Femur (tissue), 1 donor: Measurements from ENCODE around the gene KIAA2012.

ENCODE experiments used
- DNase-seq: peaks from one replicate; pipeline ENCODE4 v3.0.0-alpha.2; 2017

Gene KIAA2012

GRCh38 chr2:202154613-202155012 is 81.6 kb downstream of the KIAA2012 start:
- no peak for DNase-seq

DNA sequence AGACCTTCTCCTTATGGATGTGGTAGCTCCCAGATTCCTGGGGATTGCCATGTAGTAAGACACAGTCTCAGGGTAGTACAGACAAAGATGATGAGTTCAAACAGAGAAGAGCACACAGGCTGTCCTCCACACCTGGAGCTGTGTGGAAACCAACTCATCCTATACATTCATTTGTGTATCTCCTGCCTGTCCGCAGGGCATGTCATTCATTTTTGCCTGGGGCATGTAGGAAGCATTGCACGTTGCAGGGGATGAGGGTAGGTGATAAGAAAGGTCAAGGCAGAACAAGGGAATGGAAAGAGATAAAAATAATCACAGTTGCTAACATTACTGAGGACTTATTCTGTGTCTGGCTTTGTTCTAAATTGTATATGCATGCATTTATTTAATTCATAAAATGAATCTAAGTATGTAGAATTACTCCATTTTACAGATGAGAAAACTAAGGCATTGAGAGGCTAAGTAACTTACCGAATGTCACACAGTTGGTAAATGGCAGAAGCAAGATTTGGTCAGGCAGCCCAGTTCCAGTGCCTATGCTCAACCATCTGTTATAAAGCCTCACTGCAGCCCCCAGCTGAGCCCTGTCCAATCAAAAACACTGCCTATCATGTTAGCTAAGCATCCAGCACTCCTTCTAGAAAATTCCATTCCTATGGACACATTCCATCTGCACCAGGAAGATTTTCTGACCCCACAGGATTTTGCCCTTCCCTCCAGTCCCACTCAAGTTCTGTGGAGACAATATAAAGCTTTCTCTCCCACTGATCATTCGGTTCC is 84.3 kb downstream of the KIAA2012 start:
- DNase-seq = no peak

- no peak for DNase-seq
Observed at GRCh38 chr2:202158796-202159195, 85.7 kb downstream of the KIAA2012 start.

- DNase-seq = no peak
Observed at GRCh38 chr2:202161151-202161835, 88.2 kb downstream of the KIAA2012 start.

DNA sequence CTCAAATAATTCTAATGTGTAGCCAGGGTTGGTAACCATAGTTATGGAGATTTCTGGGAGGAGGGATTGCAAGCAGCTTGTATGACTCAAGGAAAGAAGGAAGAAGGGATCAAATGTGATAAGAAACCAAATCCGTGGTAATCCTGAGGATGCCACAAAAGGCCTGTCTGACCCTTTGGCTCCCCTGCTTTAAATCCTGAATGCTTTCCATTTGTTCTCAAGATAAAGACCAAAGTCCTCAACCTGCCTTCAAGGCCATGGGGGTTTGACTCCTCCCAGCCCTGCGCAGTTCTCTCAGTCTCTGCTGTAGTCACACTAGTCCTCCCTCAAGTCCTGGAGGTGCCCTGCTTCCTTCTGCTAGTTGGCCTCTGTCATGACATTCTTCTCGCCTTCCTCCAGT is 91.4 kb downstream of the KIAA2012 start:
- DNase-seq = no peak

DNA sequence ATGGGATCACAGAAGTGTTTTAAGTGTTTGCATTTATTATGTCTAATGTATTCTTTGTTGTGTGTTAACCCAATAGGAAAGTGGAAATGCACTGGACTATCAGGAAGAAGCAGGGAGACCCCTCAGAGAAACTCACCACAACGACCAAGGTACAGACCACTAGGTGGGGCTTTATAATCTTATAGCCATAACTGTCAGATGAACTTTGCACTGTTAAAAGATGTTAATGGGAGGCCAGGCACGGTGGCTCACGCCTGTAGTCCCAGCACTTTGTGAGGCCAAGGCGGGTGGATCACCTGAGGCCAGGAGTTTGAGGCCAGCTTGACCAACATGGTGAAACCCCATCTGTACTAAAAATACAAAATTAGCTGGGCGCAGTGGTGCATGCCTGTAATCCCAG is 92.2 kb downstream of the KIAA2012 start:
- no peak for DNase-seq

DNA sequence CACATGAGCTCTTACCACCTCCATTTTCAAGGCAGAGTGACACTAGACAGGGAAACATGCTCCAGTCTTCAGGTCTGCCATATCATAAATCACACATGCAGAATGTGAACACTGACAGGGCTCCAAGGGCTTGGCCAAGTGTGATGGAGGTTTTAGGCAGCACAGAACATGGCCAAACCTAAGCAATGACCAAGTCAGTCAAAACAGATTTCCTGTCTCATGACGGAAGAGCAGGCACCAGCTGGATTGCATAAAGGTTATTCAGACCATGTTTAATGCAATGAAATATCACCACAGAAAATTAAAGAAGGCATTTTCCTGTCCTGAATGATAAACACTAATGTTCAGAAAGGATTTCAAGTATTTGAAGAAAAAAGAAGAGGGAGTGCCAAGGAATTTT is 92.9 kb downstream of the KIAA2012 start:
- DNase-seq = no peak

DNA sequence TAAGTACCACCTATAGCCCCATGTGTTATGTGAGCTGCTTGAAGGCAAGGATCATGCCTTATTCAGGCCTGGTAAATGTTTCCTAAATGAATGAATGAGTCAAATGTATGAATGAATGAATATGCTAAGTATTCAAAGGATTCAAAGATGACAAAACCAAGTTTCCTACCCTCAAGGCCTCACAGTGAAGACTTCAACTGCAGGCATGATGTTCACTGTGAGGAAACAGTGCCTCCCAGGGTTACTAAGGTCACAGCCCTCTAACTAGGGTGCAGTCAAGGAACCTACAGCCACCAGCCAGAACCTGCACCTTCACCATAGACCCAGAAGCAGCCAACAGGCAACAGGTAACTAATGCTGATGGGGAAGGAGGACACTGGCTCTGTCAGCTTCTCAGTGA is 96.1 kb downstream of the KIAA2012 start:
- no peak for DNase-seq

- no peak for DNase-seq
Observed at GRCh38 chr2:202169832-202170424, 96.9 kb downstream of the KIAA2012 start.

DNA sequence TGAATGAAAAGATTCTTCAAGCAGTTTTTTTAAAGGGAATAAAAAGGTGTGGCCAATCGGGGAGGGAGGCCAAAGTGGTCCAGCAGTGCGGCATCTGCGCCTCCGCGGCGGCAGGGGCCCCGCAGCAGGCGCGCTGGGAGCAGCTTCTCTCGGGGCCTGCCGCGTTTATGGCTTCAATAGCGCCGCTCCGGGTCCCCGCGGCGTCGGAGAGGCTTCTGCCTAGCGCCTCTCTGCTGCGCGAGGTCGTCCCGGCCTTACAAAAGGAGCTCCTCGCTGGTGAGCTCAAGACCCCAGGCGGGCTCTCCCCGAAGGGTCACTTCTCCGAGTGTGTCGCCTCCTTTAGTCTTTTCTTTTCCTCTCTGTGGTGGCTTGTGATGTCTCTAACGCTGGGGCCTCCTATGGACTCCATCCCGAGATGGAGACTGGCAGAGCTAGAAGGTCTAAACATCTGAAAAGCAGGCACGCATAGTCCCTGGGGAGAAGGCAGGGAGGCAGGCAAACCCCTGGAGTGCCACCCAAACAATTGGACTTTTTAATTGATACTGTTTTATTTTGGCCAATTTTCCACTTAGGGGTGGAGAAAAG is 98.3 kb downstream of the KIAA2012 start:
- peak; percentile 28 for DNase-seq

GRCh38 chr2:202172439-202173211 is 99.6 kb downstream of the KIAA2012 start:
- DNase-seq = no peak

GRCh38 chr2:202178346-202178958 is 105.4 kb downstream of the KIAA2012 start:
- peak; percentile 53 for DNase-seq

GRCh38 chr2:202184557-202184956 is 111.5 kb downstream of the KIAA2012 start:
- DNase-seq = no peak

- DNase-seq = no peak
Observed at GRCh38 chr2:202185156-202185555, 112.1 kb downstream of the KIAA2012 start.

DNA sequence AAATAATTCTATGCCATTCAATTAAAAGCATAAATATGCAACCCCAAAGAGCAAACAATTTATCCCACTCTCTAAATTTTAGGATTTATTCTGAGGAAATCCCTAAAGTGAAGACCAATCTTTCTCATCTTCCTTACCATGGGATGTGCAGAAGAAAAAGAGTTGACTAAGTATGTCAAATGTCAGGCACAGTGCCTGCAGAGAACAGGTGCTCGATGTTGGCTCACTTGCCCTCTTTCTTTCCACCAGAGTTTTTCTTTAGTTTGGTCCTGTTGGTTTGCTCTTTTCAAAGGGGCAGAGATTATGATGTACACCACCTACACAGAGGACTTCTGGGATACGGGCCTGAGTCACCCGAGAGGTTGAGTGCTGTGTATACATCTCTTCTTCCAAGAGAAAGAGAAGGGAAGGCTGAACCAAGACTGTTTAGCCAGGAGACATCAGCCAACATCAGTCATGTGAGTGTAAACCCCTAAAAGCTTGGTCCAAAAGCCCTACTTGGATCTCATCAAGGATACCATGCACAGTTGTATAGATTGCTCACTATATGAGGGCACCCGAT is 113.7 kb downstream of the KIAA2012 start:
- DNase-seq = no peak

DNA sequence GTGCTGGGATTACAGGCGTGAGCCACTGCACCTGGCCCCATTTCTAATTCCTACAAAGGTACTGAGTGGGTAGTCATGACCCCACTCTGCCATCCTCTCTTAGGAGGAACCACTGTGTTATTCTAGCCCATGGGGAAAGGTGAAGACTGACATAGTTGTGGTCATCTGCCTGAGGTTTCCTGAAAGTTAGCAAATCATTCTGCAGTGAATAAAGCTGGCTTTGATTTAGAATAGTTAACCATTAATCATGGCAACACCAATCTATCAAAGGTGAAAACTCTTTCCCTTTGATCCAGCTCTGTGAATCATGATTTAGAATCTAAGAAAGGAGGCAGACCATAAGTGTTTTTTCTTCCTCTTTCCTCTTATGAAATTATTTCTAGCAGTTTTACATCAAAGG is 114.5 kb downstream of the KIAA2012 start:
- DNase-seq = no peak

- DNase-seq = no peak
Observed at GRCh38 chr2:202193305-202193704, 120.2 kb downstream of the KIAA2012 start.

- no peak for DNase-seq
Observed at GRCh38 chr2:202193881-202194353, 120.9 kb downstream of the KIAA2012 start.

- no peak for DNase-seq
Observed at GRCh38 chr2:202194418-202194817, 121.4 kb downstream of the KIAA2012 start.

- DNase-seq = no peak
Observed at GRCh38 chr2:202196727-202197126, 123.7 kb downstream of the KIAA2012 start.

DNA sequence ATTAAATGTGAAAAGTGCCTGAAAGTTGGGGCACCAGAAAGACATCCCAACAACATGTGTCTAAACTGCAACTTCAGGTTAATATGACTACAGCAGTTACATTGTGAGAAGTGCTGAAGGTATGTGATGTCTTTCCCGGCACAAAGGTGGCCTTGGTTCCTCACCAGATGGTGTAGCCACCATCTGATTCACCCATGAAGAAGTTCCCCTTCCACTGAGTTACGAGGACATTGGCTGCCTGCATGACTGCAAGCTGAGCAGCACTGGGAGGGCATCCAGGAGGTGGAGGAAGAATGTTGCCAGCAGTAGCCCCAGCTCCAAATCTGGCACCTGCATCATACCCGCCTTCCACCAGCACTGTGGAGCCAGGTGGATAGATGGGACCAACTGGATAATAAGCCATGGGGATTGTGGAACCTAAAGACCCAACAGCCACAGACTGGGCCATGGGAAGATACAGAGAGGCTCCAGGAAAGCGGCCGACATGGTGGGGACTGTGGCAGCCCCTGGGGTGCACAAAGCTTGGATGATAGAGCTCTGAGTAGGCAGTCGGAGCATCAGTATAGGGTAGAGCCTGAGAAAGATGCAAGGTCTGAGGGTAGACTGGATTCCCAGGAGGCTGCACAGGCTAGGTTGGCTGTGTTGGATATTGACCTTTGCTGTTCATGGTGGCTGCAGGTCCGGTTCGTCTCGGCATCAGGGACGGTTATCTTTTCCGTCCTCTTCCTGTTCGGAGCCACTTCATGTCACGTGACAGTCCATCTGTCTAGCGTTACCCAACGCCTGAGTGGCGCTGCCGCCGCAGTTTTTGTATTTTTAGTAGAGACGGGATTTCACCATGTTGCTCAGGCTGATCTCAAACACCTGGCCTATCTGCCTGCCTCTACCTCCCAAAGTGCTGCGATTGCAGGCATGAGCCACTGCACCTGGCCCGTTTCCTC is 128.4 kb downstream of the KIAA2012 start:
- DNase-seq = no peak
